ENCODE results near the gene NPBWR2.

Gene NPBWR2, protein sequence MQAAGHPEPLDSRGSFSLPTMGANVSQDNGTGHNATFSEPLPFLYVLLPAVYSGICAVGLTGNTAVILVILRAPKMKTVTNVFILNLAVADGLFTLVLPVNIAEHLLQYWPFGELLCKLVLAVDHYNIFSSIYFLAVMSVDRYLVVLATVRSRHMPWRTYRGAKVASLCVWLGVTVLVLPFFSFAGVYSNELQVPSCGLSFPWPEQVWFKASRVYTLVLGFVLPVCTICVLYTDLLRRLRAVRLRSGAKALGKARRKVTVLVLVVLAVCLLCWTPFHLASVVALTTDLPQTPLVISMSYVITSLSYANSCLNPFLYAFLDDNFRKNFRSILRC

GRCh38 chr20:64106981-64107735 lies at the start of gene NPBWR2:
TSS of gene NPBWR2 (minus strand) at chr20:64107565. CDS start at chr20:64106831, 734 bp downstream.
- DNase-seq = no peak

GRCh38 chr20:64156136-64156885 lies 48.9 kb upstream of the NPBWR2 start:
- no peak for DNase-seq

- DNase-seq = no peak
These were observed 48.1 kb upstream of the NPBWR2 start for GRCh38 chr20:64155258-64156135.

DNA sequence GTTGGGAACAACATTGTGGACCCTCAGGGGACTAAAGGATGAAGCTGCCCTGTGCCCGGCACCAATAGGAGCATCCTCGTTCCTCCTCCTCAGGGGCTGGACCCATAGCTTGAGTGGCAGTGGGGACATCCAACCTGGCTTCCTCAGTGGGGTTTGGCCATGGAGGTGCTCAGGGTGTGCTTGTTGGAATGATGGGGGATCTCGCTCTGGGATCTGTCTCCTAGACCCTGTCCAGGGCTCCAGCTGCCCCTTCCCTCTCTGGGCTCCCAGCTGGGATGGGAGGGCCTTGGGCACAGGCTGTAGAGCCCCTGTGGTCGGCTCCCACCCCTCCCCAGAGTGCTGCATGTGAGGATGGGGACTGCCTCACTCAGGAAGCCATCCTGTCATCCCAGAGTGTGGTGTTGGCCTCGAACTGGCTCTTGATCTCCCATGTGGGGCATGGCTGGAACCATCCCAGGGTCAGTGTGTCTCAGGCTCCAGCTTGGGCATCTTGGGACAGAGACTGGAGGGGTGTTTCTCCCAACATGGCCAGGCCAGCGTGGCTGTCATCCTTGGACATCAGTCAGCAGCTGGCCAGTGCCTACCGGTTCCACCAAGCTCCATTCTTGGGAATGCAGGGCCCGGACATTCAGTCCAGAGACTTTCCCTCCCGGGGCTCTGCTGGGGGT lies 47.4 kb upstream of the NPBWR2 start:
- no peak for DNase-seq

GRCh38 chr20:64153861-64154589 lies 46.7 kb upstream of the NPBWR2 start:
- no peak for DNase-seq

DNA sequence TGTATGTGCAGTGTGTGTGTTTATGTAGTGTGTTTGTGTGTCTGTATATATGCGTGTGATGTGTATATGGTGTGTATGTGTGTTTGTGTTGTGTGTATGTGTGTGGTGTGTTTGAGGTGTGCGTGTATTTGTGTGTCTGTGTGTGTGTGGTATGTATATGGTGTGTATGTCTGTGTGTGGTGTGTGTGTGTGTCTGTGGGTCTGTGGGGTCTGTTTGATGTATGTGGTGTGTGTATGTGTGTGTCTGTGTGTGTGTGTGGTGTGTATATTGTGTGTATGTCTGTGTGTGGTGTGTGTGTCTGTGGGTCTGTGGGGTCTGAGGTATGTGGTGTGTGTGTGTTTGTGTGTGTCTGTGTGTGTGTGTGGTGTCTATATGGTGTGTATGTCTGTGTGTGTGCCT lies 46.0 kb upstream of the NPBWR2 start:
- no peak for DNase-seq

DNA sequence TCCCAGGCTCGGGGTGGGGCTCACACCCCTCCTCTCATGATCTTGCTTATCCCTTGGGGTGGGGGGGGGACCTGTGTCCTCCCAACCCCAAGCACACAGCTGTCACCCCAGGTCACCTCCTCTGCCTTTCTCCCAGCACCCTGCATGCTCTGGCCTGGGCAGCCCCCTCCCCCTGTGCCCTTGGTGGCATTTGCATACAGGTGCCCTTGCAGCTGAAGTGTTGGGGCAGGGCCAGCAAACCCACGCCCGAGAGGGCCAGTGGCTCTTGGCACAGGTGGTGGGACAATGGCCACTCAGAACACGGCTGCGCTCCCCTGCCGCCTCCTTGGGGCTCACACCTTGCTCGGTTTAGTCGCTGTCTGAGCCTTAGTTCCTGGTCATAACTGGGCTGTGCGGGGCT lies 45.5 kb upstream of the NPBWR2 start:
- no peak for DNase-seq

DNA sequence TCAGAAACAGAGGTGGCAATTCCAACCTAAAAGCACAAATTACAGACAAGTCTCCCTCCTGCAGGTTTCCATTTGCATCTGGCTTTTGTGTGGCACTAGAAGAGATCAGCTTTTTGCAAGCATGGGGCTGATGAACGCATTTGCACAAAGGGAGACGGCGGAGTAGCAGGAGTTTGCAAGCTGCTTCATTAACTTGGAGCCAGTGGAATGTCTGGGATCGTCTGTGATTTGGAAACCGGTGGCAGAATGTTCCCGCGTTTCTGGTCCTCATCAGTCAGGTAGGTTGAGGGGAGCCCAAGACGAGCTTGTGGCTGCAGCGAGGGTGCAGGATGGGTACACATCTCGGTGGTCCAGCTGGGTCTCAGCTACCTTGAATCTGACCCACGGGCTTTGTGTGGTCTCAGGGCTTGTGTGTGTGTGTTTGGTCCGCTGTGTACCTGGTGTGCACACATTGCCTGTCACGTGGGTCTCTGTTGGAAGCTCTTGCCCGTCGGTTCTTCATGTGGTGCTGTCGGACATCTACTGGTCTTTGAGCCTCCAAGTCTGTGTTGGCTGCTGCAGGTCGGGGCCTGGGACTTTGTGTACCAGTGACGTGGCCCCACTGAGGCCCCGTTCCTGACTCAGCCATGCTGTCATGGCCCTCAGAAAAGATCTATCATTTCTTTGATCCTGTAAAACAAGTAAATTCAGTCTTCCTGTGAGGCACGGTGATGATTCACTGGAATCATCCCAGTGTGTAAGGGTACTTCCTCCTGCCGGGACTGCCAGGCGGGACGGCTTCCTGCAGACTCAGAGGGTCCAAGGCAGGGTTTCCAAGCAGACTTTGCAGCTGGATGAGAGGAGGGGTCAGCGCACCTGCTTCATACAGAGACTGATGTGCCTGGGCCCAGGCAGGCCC lies 44.5 kb upstream of the NPBWR2 start:
- DNase-seq = no peak

- DNase-seq = no peak
These were observed 43.6 kb upstream of the NPBWR2 start for GRCh38 chr20:64150756-64151632.

DNA sequence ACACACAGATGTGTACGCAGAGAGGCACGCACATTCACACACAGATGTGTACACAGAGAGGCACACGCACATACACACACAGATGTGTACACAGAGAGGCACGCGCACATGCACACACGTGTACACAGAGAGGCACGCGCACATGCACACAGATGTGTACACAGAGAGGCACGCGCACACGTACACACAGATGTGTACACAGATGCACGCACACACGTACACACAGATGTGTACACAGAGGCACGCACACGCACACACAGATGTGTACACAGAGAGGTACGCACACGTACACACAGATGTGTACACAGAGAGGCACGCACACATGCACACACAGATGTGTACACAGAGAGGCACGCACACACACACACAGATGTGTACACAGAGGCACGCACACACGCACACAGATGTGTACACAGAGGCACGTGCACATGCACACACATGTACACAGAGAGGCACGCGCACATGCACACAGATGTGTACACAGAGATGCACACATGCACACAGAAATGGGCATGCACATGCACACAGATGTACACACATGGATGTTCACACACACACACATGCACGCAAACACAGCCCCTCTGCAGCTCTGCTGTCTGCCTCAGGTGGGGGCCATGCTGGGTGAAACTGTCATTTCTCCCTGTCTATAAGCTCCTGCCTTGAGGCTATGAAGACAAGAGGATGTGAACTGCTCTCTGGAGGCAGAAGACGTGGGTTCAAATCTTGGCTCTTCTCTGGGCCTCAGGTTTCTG lies 42.6 kb upstream of the NPBWR2 start:
- DNase-seq = no peak

DNA sequence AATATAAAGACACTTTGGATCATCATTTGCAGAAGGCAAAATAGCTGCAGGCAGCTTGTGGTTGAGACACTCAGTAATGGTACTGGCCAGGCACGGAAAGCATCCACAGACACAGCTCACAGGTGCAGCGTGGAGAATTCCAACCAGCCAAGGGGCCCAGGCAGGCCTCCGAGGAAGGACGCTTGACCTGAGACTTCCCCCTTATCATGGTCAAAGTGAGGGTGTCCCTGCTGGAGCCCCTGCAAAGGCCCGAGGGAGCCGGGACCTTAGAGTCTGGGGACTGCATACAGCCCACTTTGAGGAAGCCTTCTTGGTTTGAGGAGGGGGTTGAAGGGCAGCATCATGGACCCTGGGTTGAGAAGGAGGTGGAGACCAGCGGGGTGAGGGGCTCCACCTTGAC lies 41.8 kb upstream of the NPBWR2 start:
- DNase-seq = no peak

DNA sequence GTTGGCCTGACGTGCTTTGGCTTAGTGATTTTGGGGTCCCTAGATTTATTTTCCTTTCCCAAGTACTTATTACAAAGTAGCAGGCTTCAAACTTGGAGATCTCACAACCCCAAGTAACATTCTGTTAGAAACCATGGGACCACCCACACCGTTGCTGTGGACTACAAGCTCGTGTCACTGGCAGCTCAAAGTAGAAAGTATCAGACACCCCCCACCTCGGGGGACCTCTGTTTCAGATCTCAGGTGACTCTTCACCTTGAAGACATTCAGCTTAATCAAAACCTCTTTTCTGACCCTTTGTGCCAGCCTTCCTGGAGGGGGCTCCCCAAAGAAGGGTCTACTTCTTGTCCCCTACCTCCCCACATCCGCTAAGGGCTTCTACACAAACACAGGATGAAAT lies 41.2 kb upstream of the NPBWR2 start:
- no peak for DNase-seq

GRCh38 chr20:64146936-64147477 lies 39.6 kb upstream of the NPBWR2 start:
- no peak for DNase-seq

DNA sequence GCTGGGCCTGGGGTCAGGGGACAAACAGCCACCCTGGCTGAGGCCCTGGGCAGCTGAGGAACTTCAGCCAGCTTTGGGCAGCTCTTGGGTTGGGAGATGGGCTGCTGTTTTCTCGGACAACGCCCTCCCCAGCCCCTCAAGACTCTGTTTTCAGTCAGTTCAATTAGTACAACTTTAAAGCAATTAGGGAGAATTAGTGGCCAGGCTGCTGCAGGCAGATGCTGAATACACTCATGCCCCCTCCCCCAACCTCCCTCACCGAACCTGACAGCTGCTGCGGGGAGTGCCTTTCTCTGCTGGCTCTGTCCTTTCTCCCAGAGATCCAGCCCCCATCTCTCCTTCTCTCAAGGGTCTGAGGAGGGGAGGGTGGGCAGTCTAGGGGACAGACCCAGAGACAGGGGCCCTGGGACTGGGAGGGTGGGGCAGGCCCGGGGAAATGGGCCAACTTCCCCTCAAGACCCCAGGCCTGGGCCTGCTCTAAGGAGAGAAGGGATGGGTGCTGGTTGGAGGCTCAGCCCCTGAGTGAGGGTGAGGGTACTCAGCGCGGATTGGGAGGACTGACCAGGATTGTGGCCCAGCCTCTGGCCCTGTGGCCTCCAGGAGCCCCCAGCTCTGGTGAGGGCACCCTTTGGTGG lies 39.1 kb upstream of the NPBWR2 start:
- no peak for DNase-seq

DNA sequence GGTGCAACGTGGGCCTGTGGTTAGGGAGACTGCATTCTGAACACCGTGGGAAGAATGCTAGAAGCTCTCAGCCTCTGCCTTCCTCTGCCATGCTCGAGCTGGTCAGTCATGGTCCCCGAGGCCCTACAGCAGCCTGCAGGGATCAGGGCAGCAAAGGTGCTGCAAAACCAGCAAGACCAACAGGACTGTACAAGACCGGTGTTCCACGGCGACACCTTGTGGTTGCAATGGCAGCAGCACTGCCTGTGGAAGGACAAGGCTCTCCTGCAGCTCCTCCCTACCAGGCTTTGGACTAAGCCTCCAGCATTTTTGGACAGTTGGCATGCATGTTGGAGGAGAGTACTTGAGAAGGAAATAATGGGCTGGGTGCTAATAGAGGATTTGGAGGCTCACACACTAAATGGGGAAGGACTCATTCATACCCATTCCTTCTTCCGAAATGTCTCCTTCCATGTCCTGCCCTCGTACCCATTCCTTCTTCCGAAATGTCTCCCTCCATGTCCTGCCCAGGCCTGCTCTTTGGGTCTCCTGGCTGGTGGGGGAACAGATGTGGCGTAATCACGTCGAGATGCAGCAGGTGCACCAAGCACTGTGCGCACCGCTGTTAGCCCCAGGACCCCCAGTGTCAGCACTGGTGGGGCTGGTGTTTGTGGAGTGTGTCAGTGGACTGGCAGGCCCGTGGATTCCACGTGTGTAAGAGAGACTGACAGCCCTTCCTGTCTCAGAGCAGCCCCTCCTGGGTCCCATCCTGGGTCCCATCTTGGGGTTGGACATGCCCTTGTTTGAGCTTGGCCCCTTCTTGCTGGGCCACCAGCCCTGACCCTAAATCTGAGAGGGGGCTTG lies 38.3 kb upstream of the NPBWR2 start:
- DNase-seq = no peak

GRCh38 chr20:64144144-64144912 lies 37.0 kb upstream of the NPBWR2 start:
- DNase-seq = no peak

Data from SW 1271 (cell line).